Measurements from ENCODE around the gene ANKRD13C.

GRCh38 chr1:70319750-70320149 is 34.8 kb downstream of the ANKRD13C start:
- no peak for TF ChIP-seq TAF1 (IDR thresholded peaks at IDR 0.05; ENCODE audit: borderline replicate concordance, insufficient read depth, low read length)
- TF ChIP-seq, protein P1, sequence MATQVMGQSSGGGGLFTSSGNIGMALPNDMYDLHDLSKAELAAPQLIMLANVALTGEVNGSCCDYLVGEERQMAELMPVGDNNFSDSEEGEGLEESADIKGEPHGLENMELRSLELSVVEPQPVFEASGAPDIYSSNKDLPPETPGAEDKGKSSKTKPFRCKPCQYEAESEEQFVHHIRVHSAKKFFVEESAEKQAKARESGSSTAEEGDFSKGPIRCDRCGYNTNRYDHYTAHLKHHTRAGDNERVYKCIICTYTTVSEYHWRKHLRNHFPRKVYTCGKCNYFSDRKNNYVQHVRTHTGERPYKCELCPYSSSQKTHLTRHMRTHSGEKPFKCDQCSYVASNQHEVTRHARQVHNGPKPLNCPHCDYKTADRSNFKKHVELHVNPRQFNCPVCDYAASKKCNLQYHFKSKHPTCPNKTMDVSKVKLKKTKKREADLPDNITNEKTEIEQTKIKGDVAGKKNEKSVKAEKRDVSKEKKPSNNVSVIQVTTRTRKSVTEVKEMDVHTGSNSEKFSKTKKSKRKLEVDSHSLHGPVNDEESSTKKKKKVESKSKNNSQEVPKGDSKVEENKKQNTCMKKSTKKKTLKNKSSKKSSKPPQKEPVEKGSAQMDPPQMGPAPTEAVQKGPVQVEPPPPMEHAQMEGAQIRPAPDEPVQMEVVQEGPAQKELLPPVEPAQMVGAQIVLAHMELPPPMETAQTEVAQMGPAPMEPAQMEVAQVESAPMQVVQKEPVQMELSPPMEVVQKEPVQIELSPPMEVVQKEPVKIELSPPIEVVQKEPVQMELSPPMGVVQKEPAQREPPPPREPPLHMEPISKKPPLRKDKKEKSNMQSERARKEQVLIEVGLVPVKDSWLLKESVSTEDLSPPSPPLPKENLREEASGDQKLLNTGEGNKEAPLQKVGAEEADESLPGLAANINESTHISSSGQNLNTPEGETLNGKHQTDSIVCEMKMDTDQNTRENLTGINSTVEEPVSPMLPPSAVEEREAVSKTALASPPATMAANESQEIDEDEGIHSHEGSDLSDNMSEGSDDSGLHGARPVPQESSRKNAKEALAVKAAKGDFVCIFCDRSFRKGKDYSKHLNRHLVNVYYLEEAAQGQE (IDR thresholded peaks at IDR 0.05; ENCODE audit: insufficient read depth in 1 of 2, low read depth in 2 of 2, low read length in 2 of 2), result no peak
- TF ChIP-seq POLR2AphosphoS5 (IDR thresholded peaks at IDR 0.05; ENCODE audit: low read depth, low read length), result no peak
- no peak for TF ChIP-seq FOXP2 (optimal IDR thresholded peaks at IDR 0.05; ENCODE audit: borderline replicate concordance, extremely low read depth, extremely low read length, insufficient read depth)
- TF ChIP-seq SIN3A (IDR thresholded peaks at IDR 0.05; ENCODE audit: borderline replicate concordance, insufficient read depth, low read length), result no peak
